HPDE6-E6E7 (cell line): ENCODE results near the gene SIPA1L3.
A peak's percentile ranks its signal among the peaks of the same experiment; 100 is the strongest.
"Not testable (repeated sequence)": the region's sequence is repeated elsewhere in the genome, so short reads cannot be mapped to it uniquely, and the experiment has no call there.

Source experiments
- DNase-seq: peaks from one replicate; pipeline ENCODE4 v3.0.0; 2011; ENCODE audit warnings: missing footprints; ENCODE audit errors: extremely low spot score

The SIPA1L3 gene

DNA sequence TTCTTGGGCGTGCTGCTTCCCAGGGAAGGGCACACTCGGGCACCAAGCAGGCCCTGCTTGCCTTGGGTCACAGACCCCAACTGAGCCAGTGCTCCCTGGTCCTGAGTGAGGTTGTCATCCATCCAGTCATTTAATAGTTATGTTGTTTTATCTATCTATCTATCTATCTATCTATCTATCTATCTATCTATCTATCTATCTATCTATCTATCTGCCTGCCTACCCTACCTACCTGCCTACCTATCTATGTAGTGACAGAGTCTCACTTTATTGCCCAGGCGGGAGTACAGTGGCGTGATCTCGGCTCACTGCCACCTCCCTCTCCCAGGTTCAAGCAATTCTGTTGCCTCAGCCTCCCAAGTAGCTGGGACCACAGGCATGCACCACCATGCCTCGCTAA is 164.0 kb downstream of the SIPA1L3 start:
- not testable (repeated sequence) for DNase-seq

DNA sequence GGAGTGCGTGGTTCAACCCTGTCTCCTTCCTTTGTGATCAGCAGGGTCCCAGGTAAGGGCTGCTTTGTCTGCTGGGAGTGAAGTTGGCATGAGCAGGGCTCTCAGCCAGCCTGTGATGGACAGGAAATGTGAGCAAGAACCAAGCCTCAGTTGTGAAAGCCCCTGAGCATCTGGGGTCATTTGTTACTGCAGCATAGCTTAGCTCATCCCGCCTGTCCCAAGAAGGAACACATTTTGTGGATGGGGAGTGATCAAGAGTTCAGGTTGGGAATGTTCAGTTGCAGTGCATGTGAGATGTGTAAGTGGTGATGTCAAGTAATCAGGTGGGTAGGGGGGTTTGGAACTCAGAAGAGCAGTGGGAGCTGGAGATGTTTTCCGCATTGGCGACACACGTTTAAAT is 164.6 kb downstream of the SIPA1L3 start:
- DNase-seq: no peak

- DNase-seq: no peak
These were observed 166.1 kb downstream of the SIPA1L3 start for GRCh38 chr19:38072776-38073750.

DNA sequence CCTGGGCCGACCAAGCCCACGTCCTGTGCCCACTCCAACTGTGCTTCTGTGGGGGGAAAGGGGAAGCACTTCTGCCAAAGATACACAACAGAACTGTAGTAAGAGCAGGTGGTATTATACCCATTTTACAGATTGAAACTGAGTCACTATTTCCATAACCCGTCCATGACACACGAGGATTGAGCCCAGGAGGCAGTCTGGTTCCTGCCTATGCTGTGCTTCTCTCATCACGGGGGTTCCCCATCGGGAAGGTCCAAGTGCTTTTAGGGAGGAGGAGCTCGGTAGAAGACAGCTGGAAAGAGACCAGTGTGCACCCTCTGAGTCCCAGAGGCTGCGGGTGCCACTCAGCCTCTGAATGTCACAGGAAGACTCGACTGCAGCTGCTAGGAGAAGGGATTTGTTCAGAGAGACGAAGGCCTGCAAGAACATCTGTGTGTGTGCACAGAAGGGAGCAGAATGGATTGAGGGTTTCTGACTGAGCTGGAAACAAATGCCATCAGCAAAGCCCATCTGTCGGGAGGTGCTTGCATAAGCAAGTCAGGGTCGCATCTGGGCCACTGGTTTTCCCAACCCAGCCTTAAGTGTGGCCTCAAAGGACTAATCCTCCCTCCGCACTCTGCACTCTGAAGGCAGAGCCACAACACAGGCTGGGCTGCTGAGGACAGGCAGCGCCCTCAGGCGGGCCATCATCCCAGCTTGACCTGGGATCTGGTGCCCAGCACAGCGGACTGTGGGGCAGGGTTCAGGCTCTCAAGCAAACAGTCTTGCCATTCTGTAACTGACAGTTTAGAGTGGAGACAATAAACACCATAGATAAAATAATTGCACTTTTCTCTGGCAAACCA is 167.1 kb downstream of the SIPA1L3 start:
- DNase-seq: no peak

DNA sequence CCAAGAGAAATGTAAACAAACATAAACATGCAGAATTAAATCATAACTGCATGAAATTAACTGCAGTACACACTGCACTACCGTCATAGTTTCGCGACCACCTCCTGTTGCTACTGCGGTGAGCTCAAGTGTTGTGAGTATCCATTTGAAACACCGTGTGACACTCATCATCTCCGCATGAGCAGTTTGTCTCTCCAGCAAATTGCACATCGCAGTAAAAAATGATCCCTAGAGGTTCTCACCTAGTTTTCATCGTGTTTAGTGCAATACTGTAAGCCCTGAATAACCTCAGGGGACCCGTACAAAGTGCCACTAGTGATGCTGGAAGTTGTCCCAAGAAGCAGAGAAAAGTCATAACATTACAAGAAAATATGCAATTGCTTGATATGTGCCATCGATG is 169.3 kb downstream of the SIPA1L3 start:
- DNase-seq: no peak

- no peak for DNase-seq
These were observed 171.4 kb downstream of the SIPA1L3 start for GRCh38 chr19:38078302-38078930.

DNA sequence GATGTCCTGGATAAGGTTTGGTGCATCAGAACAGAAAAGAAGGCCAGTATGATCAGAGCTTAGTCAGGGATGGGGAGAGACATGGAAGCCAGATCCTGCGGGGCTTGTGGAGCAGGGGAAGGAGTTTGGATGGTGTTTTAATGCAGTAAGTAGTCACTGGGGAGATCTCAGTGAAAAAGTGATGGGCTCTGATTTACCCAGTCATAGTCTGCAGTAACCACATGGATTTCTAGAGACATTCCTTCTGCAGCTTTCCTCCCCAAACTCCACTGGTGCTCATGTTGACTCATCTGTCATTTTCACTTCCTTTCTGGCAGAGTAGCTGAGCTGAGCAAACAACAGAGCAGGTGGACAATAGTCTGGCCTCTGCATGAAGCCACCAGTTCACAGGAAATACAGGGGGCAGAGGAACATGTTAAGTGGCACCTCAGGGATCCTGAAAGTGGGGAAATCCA is 172.9 kb downstream of the SIPA1L3 start:
- peak; percentile 69 for DNase-seq

DNA sequence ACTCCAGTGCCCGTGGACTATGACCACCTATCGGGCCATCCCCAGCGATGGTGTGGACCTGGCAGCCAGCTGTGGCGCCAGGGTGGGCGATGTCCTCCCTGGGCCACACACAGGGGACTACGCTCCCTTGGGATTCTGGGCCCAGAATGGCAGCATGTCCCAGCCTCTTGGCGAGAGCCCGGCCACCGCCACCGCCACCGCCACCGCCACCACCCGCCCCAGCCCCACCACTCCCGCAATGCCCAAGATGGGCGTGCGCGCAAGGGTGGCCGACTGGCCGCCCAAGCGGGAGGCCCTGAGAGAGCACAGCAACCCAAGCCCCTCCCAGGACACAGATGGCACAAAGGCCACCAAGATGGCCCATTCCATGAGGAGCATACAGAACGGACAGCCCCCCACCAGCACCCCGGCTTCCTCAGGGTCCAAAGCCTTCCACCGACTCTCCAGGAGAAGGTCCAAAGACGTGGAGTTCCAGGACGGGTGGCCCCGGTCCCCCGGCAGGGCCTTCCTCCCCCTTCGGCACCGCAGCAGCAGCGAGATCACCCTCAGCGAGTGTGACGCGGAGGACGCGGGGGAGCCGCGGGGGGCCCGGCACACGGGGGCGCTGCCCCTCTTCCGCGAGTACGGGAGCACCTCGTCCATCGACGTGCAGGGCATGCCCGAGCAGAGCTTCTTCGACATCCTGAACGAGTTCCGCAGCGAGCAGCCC is 174.7 kb downstream of the SIPA1L3 start:
- no peak for DNase-seq

DNA sequence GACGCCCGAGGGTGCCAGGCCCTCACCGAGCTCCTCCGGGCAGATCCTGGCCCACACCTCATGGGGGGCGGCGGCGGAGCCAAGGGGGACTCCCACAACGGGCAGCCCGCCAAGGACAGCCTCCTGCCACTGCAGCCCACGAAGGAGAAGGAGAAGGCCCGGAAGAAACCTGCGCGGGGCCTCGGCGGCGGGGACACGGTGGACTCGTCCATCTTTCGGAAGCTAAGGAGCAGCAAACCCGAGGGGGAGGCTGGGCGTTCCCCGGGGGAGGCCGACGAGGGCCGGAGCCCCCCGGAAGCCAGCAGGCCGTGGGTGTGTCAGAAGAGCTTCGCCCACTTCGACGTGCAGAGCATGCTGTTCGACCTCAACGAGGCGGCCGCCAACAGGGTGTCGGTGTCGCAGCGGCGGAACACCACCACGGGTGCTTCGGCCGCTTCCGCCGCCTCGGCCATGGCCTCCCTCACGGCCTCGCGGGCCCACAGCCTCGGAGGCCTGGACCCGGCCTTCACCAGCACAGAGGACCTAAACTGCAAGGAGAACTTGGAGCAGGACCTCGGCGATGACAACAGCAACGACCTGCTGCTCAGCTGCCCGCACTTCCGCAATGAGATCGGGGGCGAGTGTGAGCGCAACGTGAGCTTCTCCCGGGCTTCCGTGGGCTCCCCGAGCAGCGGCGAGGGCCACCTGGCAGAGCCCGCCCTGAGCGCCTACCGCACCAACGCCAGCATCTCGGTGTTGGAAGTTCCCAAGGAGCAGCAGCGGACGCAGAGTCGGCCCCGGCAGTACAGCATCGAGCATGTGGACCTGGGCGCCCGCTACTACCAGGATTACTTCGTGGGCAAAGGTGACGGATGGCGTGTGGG is 175.5 kb downstream of the SIPA1L3 start:
- DNase-seq: no peak

DNA sequence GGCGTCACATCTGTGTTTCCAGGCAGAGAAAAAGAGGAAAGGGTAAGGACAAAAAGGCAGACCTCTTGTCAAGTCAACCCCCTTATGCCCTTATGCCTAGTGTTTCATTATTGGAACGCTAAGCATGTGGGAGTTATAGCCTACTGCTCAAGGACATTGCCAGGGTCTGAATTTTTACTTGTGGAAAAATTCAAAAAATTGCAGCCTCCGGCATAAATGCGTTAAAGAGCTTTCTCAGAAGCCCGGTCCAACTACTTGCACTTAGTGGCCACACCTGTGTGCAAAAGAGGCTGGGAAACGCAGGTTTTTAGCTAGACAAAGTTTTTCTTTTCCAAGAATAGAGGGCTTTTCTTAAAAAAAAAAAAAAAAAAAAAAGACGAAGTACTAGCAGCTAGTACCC is 177.2 kb downstream of the SIPA1L3 start:
- no peak for DNase-seq

DNA sequence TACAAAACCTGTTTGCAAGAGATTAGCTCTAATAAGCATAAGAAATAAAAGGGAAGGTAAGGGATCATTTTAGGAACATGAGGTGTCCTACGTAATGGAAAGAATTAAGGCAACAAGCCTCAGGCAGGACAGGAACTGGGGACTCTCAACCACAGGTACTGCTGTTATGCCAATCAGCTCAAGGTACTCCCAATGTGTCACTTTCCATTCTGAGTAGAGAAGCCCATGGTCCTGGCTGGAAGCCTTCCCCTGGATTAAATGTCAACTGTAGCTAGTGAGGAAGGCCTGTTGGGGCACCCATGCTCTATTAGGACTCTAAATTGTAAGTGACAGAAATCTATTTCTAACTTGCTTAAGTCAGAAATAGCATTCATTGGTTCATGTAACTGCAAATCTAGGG is 182.4 kb downstream of the SIPA1L3 start:
- DNase-seq: no peak

GRCh38 chr19:38093154-38093553 is 186.1 kb downstream of the SIPA1L3 start:
- no peak for DNase-seq

- no peak for DNase-seq
These were observed 186.6 kb downstream of the SIPA1L3 start for GRCh38 chr19:38093587-38093986.

GRCh38 chr19:38095411-38096308 is 188.7 kb downstream of the SIPA1L3 start:
- DNase-seq: peak; percentile 27

DNA sequence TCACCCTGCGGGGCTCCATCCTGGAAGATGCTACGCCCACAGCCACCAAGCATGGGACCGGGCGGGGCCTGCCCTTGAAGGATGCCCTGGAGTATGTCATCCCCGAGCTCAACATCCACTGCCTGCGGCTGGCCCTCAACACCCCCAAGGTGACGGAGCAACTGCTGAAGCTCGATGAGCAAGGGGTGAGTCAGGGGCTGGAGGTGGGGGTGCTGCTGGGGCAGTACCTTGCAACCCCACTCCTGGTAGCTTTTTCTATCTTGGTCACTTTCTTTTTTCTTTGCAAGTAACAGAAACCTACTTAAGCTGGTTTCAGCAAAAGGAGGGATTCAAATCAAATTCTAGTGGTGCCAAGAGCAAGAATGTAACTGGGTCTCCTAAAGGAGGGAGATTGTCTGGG is 193.0 kb downstream of the SIPA1L3 start:
- DNase-seq: no peak

- no peak for DNase-seq
These were observed 193.6 kb downstream of the SIPA1L3 start for GRCh38 chr19:38100589-38100988.

GRCh38 chr19:38101723-38102122 is 194.7 kb downstream of the SIPA1L3 start:
- no peak for DNase-seq

GRCh38 chr19:38105574-38105973 is 198.6 kb downstream of the SIPA1L3 start:
- DNase-seq: no peak

GRCh38 chr19:38107129-38107528 is 200.1 kb downstream of the SIPA1L3 start:
- no peak for DNase-seq
